ENCODE data around the gene TMEM139.
"Not testable (repeated sequence)": the region's sequence is repeated elsewhere in the genome, so short reads cannot be mapped to it uniquely, and the experiment has no call there.

The TMEM139 gene

GRCh38 chr7:143259765-143260164, 25.0 kb upstream of the TMEM139 start:
- no peak for DNase-seq

- no peak for DNase-seq
Measured at GRCh38 chr7:143261901-143262300, 22.9 kb upstream of the TMEM139 start.

- peak; percentile 81 for DNase-seq
Measured at GRCh38 chr7:143263266-143264195, 21.2 kb upstream of the TMEM139 start, which contains the start of gene GSTK1. TSS of gene GSTK1 (plus strand) at chr7:143263441. CDS start at chr7:143263514, 73 bp downstream.

- not testable (repeated sequence) for DNase-seq
Measured at GRCh38 chr7:143264196-143264568, 20.6 kb upstream of the TMEM139 start.

- no peak for DNase-seq
Measured at GRCh38 chr7:143265017-143265693, 19.6 kb upstream of the TMEM139 start.

- no peak for DNase-seq
Measured at GRCh38 chr7:143269251-143269650, 15.5 kb upstream of the TMEM139 start.

- DNase-seq, result no peak
Measured at GRCh38 chr7:143271240-143271639, 13.5 kb upstream of the TMEM139 start.

- DNase-seq, result no peak
Measured at GRCh38 chr7:143272871-143273270, 11.9 kb upstream of the TMEM139 start.

- peak; percentile 69 for DNase-seq
Measured at GRCh38 chr7:143279186-143280098, 5.3 kb upstream of the TMEM139 start.

GRCh38 chr7:143280160-143280559, 4.6 kb upstream of the TMEM139 start:
- no peak for DNase-seq

GRCh38 chr7:143280566-143280965, 4.2 kb upstream of the TMEM139 start:
- DNase-seq, result no peak

- DNase-seq, result no peak
Measured at GRCh38 chr7:143281529-143281928, 3.2 kb upstream of the TMEM139 start.

GRCh38 chr7:143282124-143282523, 2.6 kb upstream of the TMEM139 start:
- no peak for DNase-seq

GRCh38 chr7:143283381-143283780, 1.4 kb upstream of the TMEM139 start:
- no peak for DNase-seq

- no peak for DNase-seq
Measured at GRCh38 chr7:143285470-143285778, 666 bp downstream of the TMEM139 start.

- no peak for DNase-seq
Measured at GRCh38 chr7:143285806-143286521, 1.2 kb downstream of the TMEM139 start.

- DNase-seq, result no peak
Measured at GRCh38 chr7:143286522-143286890, 1.7 kb downstream of the TMEM139 start.

- DNase-seq, result no peak
Measured at GRCh38 chr7:143287339-143287934, 2.7 kb downstream of the TMEM139 start.

GRCh38 chr7:143287935-143288826, 3.4 kb downstream of the TMEM139 start, which contains the start of gene CASP2:
TSS of gene CASP2 (plus strand) at chr7:143288351. CDS start at chr7:143288456, 105 bp downstream.
- DNase-seq, result peak; percentile 99

- no peak for DNase-seq
Measured at GRCh38 chr7:143288836-143289235, 4.1 kb downstream of the TMEM139 start.

- DNase-seq, result no peak
Measured at GRCh38 chr7:143289421-143289820, 4.7 kb downstream of the TMEM139 start.
